HG02623 (cell line): ENCODE data around the gene TNFRSF25.

Experiments used
- ATAC-seq: cut with Tn5 transposase; IDR thresholded peaks from one replicate; pipeline ENCODE4 v1.9.1; 2021; ENCODE audit warnings: moderate library complexity; ENCODE audit not compliant: unreplicated experiment

TNFRSF25 gene

DNA sequence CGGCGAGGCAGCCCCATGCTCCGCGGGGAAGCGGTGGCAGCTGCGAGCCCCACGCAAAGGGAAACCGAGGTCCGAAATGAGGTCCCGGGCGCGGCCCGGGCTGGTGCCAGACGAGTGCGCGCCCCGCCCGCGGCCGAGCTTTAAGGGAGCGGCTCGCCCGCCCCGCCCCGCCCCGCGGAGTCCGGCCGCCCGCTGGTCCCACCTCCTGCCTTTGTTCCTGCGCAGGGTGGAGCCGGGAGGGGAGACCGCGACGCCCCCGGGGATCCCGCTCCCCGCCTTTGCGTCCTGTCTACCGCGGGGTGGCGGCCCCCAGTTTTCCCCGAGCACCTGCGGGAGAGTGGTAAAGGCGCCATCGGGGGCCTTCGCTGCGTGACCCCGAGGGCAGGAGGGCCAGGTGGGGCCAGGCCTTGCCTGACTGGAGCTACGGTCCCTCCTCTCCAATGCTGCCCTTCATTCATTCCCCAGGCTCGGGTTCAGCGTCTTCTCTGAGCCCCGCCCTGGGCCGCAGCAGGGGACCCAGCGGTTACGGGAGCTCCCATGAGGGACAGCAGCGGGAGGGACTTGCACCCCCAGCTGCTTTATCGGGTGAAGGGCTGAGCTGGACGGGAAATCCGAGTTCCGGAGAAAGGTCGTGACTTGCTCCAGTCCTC, 46.0 kb downstream of the TNFRSF25 start, which contains the start of gene HES2:
Gene HES2, minus strand, starts transcription at position 116 of the 650 bp plus-strand sequence. Its CDS starts 99 bp downstream, at position 17.
- ATAC-seq, result no peak

DNA sequence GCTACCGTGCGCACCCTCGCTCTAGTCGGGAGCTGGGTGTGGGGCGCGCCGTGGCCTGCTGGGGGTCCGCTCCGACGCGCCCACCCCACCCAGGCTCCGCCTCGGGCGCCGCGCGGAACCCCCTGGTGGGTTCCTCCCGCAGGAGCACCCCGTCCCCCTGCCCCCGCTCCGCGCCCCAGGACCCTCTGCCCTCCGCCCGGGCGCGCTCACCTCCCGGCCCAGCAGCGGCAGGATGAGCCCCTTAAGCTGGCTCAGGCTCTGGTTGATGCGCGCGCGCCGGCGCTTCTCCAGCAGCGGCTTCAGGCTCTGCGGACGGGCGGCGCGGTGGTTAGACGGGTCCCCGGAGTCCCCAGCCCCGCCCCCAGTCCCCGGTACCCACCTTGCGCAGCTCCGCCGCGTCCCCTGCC, 46.6 kb downstream of the TNFRSF25 start:
- no peak for ATAC-seq

DNA sequence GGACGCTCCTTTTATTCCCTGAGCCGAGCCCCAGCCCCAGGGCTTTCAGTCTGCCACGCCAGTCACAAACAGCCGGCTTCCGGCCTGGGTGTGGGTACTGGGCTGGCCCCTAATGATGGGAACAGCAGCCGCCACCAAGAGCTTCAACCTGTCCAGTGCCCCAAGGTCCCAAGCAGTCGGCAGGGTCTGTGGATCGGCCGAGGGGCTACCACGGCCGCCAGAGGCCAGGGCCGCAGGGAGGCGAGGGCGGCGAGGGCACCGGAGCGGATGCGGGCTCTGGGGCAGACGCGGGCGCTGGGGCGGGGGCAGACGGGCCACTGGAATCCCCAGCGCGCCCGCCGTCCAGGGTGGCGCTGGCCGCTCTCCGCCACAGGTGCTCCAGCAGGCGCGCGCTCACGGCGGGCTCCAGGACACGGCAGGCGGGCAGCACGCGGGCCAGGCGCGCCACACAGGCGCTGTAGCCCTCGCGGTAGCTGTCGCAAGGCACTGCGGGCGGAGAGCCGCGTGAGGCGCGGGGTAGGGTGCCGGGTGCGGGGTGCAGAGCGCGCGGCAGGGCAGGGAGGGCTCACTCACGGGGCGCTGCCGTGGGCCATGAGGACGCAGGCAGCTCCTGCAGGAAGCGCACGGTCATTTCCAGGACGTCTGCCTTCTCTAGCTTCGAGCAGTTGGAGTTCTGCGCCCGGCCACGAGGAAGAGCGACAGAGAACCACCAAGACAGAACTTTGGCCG, 47.1 kb downstream of the TNFRSF25 start:
- ATAC-seq, result no peak

DNA sequence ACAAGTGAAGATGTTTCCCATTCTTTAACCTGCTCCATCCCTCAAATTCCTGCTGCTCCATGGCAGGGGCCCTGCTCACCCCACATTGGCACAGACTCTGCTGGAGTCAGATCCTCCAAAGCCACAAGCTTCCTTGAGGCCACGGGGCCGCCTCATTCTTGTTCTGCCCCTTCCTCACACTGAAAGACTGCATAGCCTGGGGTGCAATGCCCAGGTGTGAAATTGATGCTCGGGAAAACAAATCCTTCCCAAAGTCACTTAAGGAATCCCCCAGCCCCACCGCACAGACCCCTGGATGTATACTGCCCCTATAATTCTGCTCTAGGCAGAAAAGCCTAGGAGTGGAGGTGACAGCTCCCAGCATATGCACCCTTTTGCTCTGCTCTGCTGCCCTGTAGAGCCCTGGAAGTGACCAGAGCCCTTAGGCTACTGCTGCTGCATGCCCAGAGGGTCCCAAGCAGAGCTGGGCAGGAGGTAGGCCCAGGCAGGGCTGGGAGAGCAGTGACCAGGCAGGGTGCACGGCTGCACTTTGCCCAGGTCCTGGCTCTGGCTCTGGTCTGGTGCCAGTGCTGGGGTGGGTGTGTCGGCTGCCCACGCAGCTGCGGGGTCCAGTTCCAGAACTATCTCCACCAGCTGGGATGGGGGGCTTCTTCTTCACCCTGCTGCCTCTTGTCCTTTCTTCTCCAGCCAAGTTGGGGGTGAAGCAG, 47.9 kb downstream of the TNFRSF25 start:
- no peak for ATAC-seq

DNA sequence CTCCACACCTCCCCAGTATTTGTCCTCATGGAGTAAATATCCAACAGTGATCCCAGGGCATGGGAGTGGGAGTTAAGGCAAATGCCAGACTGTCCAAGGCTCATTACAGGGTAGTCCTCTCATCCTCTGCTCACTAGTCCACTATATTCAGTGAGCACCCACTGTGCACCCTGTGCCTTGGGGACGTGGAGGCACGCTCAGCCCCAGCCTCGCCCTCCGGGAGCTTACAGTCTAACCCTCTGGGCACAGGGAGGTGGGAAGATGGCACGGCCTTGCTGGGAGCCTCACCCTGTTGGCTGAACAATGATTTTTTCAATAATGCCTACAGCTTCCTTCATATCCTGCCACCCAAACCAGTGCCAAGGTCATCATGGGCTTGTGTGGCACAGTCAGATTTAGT, 49.1 kb downstream of the TNFRSF25 start:
- no peak for ATAC-seq

DNA sequence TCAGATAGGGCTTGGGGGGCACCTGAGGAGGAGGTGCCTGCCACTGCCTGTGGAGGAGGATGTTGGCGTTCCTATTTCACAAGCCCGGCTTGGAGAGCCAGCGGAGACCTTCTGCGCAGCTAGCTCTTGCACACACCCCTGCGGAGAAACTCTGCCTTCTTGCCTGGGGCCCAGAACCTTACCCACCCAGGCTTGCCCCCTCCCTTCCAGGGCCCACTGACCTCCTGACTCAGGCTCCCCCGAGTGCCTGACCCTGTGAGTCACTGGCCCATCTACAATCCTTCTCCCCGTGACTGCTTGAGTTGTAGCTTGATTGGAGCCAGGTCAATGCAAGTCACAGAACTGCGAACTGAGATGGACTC, 49.7 kb downstream of the TNFRSF25 start:
- ATAC-seq, result no peak

DNA sequence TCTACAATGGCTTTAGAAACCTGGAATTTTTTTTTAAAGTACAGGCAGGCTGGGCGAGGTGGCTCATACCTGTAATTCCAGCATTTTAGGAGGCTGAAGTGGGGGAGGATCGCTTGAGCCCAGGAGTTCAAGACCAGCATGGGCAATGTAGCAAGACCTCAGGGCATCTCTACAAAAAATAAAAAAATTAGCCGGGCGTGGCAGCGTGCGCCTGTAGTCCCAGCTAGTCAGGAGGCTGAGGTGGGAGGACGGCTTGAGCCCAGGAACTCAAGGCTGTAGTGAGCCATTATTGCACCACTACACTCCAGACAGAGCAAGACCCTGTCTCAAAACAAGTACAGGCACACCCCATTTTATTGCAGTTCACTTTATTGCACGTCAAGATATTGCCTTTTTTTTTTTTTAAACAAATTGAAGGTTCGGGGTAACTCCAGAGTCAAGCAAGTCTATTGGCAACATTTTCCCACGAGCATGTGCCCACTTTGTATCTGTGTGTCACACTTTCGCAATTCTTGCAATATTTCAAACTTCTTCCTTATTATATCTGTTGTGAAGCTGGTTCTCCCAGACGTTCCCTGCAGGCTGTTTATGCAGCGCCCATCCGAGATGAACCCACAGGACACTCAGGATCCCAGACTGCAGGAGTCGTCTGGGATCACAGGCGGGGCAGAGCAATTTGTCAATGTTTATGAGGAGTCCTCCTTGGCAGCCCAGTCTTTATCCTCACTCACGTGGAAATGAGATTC, 50.9 kb downstream of the TNFRSF25 start:
- no peak for ATAC-seq

DNA sequence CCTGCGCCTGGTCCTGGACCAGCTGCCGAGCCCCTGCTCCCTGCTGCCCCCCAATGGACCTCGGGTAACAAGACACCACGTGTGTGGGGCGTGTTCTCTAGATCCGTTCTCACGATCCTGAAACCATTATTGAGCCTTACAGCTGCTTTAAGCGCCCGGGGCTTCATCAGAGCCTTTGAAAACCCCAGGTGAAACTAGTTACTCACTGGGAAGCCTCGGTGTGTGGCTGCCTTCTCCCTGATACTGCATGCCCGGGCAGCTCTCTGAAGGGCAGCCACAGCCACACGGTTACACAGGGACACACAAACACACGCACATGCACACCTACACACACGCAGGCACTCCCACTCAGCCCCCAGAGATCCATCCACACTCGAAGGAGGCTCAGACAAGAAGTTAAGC, 51.5 kb downstream of the TNFRSF25 start:
- ATAC-seq, result no peak

DNA sequence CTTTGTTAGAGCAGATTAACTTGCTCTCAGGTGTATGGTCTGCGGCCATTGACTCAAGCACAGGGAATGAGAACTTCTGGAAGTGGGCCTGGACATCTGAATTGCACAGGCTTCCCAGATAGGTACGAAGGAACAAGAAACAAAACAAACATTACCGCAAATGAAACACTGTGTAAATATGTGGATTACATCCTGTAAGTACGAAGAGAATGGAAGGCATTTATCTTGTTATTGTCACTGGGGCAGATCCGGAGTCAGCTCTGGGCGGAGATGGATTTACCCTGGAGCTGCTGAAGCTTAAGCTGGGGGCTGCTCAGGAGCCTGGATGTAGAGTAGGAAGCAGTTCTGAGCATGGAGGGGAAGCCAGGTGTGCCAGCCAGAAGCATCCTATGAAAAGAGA, 53.1 kb downstream of the TNFRSF25 start:
- ATAC-seq, result no peak
